Stimulated activated naive CD8-positive, alpha-beta T cell treated with anti-CD3 and anti-CD28 coated beads, Interleukin-15, amount 100 ng/mL, for 72 hours (primary cell): ENCODE measurements around the gene CYP24A1.

ENCODE experiments used
- ATAC-seq: fragments of 150-1000 bp; cut with Tn5 transposase; 2 replicates; pipeline ENCODE4 v1.10.0; 2021; ENCODE audit warnings: mild to moderate bottlenecking, moderate library complexity
- DNase-seq, 2 donors: peaks; one replicate each; pipeline ENCODE4 v3.0.0; 2021 to 2022
- H3K27ac Mint-ChIP-seq, 2 donors: one replicate each; pipeline ENCODE4 v1.8.0; 2022; ENCODE audit warnings: mild to moderate bottlenecking in 2 of 2, mixed read lengths in 2 of 2, moderate library complexity in 2 of 2
- H3K27me3 Mint-ChIP-seq: one replicate; pipeline ENCODE4 v1.8.0; 2022; ENCODE audit warnings: mixed read lengths
- H3K4me1 Mint-ChIP-seq: one replicate; pipeline ENCODE4 v1.8.0; 2022; ENCODE audit warnings: mild to moderate bottlenecking, mixed read lengths
- H3K4me3 Mint-ChIP-seq, 2 donors: one replicate each; pipeline ENCODE4 v1.8.0; 2022; ENCODE audit warnings: mild to moderate bottlenecking in 2 of 2, mixed read lengths in 2 of 2, moderate library complexity in 1 of 2
- H3K9me3 Mint-ChIP-seq, 2 donors: one replicate each; pipeline ENCODE4 v1.8.0; 2022; ENCODE audit warnings: mixed read lengths in 2 of 2

Gene CYP24A1

GRCh38 chr20:54108817-54109216 lies 65.0 kb downstream of the CYP24A1 start:
- peaks cover 2% of the 10 kb centered on the region for H3K4me1 Mint-ChIP-seq
- H3K27me3 Mint-ChIP-seq = peaks cover 12% of the 10 kb centered on the region
- DNase-seq = no peak
- no peak overlapping the region for H3K4me3 Mint-ChIP-seq
- H3K27ac Mint-ChIP-seq = no peak overlapping the region
- H3K9me3 Mint-ChIP-seq = peaks cover 0 to 5% of the 10 kb centered on the region in 2 donors
- no peak for ATAC-seq

DNA sequence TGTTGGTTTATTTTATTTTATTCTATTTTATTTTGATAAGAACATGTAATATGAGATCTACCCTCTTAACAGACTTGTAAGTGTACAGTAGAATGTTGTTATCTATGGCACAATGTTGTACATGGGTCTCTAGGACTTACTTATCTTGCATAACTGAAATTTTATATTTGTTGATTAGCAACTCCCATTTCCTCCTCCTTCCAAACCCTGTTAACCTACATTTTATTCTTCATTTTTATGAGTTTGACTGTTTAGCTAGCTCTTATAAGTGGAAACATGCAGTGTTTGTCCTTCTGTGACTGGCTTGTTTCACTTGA lies 65.5 kb downstream of the CYP24A1 start:
- DNase-seq (no peak), ATAC-seq (no peak)
- Mint-ChIP-seq H3K27ac (no peak overlapping the region), H3K27me3 (peaks cover 7% of the 10 kb centered on the region), H3K9me3 (peaks cover 0 to 5% of the 10 kb centered on the region in 2 donors), H3K4me1 (peaks cover 5% of the 10 kb centered on the region), H3K4me3 (no peak overlapping the region)

GRCh38 chr20:54107600-54108325 lies 66.0 kb downstream of the CYP24A1 start:
- no peak overlapping the region for H3K4me3 Mint-ChIP-seq
- DNase-seq = no peak
- H3K27ac Mint-ChIP-seq = no peak overlapping the region
- peaks cover 5% of the 10 kb centered on the region for H3K4me1 Mint-ChIP-seq
- peaks cover 0 to 5% of the 10 kb centered on the region in 2 donors for H3K9me3 Mint-ChIP-seq
- peaks cover 6% of the 10 kb centered on the region for H3K27me3 Mint-ChIP-seq
- no peak for ATAC-seq

DNA sequence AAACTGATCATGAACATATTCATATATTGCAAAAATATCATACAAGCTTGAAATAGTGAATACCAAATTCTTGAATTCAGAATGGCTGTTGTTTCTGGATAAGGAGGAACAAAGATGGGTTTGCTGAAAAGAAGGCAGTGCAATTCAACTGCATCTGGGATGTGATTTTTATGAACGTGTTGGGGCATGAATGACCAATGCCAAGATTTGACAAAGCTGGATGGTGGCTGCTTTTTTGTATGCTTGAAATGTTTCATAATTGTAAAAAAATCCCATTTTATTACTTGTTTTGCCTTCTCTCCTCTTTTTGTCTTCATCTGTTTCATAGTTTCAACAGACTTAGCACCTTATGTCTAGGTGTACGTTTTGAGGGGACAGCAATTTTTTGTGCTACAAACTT lies 66.6 kb downstream of the CYP24A1 start:
- no peak overlapping the region for H3K27ac Mint-ChIP-seq
- H3K4me3 Mint-ChIP-seq = no peak overlapping the region
- peaks cover 6% of the 10 kb centered on the region for H3K27me3 Mint-ChIP-seq
- DNase-seq (no peak), ATAC-seq (no peak)
- peaks cover 0 to 5% of the 10 kb centered on the region in 2 donors for H3K9me3 Mint-ChIP-seq
- H3K4me1 Mint-ChIP-seq = peaks cover 5% of the 10 kb centered on the region

DNA sequence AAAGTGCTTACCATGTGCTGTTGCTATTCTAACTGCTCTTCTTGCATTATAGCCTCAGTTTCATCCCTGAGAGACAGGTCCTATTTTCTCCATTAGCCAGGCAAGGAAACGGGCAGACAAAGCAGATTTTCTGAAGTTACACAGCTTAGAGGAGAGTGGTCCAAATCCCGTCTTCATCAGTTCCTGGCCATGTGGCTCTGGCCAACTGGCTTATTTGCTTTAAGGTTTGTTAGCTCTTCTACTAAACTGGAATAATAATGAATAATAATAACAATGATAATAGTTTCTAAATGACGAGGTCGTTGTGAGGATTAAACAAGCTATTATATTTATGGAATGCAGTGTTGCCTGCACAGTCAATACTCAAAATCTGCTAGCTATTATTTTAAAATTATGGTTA lies 67.6 kb downstream of the CYP24A1 start:
- Mint-ChIP-seq H3K4me1 (peaks cover 5% of the 10 kb centered on the region), H3K9me3 (no peaks in the 10 kb centered on the region), H3K27ac (no peak overlapping the region), H3K27me3 (peaks cover 6% of the 10 kb centered on the region), H3K4me3 (no peak overlapping the region)
- DNase-seq = no peak
- no peak for ATAC-seq

DNA sequence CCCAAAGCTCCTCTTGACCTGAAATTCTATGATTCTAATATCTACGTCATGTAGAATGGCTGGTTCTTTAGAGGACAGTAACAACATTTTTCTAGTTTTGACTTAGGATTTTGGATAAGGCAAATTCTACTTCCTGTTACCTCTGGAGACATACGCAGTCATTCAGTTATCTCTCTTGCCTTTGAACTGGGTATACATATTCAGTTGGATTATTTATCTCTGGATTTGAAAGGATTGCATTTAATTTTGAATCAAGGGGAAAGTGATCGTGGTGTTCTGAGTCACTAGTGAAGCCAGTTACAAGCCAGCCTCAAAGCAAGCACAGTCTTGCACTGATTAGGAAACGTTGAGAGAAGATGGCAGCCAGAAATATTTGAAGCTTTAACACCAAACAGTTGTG lies 68.1 kb downstream of the CYP24A1 start:
- H3K27ac Mint-ChIP-seq = no peak overlapping the region
- peaks cover 5% of the 10 kb centered on the region for H3K4me1 Mint-ChIP-seq
- peaks cover 6% of the 10 kb centered on the region for H3K27me3 Mint-ChIP-seq
- DNase-seq (no peak), ATAC-seq (no peak)
- no peak overlapping the region for H3K4me3 Mint-ChIP-seq
- no peaks in the 10 kb centered on the region for H3K9me3 Mint-ChIP-seq

DNA sequence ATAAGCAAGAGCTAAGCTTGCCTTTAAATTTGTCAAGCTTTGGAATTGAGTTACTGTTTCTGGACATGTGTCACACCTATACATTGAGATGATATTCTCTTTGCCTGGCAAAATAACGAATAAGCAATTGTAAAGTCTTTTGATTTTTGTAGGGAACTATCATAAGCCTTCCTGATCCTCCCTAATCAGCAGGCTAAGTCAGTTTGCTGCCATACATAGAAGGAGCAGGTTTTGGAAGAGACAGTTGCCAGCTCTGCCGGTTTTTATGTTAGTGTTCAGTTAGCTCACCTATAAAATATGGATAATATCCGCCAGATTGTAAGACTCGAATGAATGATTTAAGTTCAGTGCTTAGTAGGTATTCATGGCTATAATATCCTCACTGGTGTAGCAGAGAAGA lies 69.0 kb downstream of the CYP24A1 start:
- Mint-ChIP-seq H3K4me1 (peaks cover 5% of the 10 kb centered on the region), H3K27ac (no peak overlapping the region), H3K9me3 (no peaks in the 10 kb centered on the region), H3K4me3 (no peak overlapping the region), H3K27me3 (peaks cover 6% of the 10 kb centered on the region)
- DNase-seq (no peak), ATAC-seq (no peak)

DNA sequence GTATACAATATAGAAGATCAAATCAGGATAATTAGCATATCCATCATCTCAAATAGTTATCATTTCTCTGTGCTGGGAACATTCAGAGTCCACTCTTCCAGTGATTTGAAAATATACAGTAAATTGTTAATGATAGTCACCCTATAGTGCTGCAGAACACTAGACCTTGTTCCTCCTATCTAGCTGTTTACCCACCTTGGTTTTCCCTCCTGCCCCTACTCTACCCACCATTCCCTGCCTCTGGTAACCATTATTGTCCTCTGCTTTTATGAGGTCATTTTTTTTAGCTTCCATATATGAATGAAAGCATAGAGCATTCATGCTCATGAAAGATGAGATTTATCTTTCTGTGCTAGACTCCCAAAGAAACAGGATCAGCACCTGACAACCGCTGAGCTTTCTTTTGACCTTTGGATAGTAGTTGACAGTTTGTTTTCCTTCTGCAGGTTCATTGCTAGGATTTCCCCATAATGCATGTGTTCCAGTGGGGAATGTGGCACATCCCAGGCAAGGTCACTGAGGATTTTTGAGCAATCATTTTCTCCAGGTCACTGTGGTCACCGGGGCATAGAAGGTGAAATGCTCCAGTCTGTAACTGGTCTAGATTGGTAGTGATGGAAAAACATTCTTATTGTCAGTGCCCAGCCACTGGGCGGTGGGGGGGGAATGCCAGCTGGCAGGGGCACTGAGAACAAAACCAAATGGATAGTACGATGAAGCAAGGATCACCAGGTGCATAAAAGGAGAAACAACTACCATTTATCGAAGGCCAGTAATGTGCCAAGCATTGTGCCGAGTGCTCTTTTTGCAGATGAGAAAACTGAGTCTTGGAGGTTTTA lies 69.8 kb downstream of the CYP24A1 start:
- H3K27me3 Mint-ChIP-seq = peaks cover 6% of the 10 kb centered on the region
- H3K27ac Mint-ChIP-seq = no peak overlapping the region
- DNase-seq = no peak
- peak overlapping the region in 1 of 2 donors; percentile 10 for H3K4me3 Mint-ChIP-seq
- H3K9me3 Mint-ChIP-seq = no peaks in the 10 kb centered on the region
- peaks cover 5% of the 10 kb centered on the region for H3K4me1 Mint-ChIP-seq
- ATAC-seq = no peak
